ENCODE results near the gene GLT6D1.
"Not testable (repeated sequence)": the region's sequence is repeated elsewhere in the genome, so short reads cannot be mapped to it uniquely, and the experiment has no call there.

GLT6D1 gene, protein sequence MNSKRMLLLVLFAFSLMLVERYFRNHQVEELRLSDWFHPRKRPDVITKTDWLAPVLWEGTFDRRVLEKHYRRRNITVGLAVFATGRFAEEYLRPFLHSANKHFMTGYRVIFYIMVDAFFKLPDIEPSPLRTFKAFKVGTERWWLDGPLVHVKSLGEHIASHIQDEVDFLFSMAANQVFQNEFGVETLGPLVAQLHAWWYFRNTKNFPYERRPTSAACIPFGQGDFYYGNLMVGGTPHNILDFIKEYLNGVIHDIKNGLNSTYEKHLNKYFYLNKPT

GRCh38 chr9:135639196-135639595, at the start of gene GLT6D1:
Gene GLT6D1 (minus strand): TSS chr9:135639540. CDS start chr9:135639187, 353 bp downstream.
- DNase-seq: no peak

DNA sequence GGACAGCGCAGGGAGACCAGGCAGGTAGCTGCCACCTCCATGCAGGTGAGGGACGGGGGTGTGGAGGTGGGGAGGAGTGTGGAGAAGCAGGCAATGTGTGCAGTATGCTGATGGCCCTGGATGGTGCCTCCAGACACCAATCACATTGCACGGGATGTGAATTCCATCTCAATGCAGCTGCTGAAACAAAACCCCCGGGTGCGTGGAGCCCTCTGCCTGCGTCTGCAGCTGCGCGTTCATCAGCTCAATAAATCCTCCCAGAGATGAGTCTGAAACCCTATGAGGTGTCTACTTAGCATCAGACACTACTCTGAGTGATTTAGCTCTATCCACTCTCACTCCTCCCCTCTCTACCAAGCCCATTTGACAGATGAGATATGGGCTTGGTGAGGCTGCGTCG, 49.7 kb upstream of the GLT6D1 start:
- no peak for DNase-seq

GRCh38 chr9:135687216-135687615, 47.9 kb upstream of the GLT6D1 start:
- no peak for DNase-seq

DNA sequence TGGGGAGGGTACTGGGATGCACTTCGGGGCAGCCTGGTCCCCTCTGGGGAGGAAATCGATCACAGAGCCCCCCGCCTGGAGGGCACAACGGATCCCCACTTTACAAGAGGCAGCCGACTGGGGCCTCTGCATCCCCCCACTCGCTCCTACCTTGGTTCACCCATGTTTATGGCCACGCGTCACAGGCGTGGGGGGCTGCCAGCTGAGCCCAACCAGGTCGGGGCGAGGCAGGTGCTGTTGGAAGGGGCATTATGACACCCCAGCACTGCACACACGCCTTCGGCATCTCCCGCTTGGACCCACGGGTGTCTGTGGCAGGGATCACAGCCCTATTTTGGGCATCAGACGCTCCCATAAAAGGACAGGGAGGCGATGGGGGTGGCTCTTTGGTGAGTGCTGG, 45.4 kb upstream of the GLT6D1 start:
- DNase-seq: no peak

DNA sequence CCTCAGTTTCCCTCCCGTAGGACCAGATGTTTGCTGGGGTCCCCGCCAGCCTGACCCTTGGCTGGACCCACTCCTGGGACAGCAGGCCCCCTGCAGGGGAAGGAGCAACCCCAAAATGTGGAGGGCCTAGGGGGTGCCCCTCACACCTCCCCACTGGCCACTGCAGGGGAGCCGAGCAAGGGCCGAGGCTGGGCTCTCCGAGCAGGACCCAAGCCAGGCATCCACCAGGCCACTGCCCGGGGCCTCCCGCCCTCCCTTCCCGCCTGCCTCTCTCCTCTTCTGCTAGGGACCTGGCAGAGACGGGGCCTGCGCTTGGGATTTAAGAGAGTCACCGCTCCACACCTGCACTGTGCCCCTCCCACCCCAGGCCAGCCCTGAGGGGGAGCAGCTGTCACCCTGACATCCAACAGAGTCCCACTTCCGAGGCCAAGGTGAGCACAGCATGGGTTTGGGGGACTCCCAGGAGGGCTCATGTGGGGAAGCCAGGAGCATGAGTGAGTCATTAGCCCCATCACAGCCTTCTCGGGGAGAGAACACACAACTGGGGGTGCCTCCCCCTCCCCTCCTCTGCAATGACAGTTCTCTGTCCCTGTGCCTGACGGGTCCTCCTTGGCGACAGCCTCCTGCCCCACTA, 44.2 kb upstream of the GLT6D1 start:
- DNase-seq: no peak

DNA sequence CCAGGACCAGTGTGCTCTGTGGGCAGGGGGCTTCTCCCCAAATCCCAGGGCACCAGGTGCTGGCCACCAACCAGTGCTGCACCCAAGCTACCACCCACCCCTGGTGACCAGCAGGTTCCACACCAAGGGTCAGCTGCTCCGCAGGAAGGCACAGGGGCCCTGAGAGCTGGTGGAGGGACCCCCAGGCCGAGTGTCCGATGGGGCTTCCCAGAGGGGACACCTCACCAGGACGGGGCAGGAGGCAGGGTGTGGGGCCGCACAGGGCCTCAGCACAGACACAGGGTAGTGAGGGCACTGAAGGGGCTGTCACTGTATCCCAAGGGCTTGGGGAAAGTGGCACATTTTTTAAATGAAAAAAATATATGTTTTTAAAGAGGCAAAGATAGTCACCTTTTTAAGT, 41.8 kb upstream of the GLT6D1 start:
- DNase-seq: no peak

DNA sequence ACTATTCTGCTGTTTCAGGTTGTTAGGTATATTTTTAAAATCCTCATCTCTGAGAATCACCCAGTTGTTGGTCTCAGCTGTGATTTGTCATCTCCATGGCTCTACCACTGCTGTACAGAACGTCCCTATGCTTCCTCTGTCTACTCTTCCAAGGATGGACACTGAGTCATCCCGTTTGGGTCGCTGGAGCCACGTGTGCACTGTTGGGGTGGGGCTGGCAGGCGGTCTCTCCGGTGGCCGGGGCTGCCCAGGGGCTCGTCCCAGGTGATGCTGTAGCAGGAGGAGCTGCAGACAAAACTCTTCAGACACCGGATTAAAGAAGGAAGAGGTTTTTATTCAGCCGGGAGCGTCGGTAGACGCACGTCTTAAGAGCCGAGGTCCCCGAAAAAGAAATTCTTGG, 40.7 kb upstream of the GLT6D1 start:
- no peak for DNase-seq

DNA sequence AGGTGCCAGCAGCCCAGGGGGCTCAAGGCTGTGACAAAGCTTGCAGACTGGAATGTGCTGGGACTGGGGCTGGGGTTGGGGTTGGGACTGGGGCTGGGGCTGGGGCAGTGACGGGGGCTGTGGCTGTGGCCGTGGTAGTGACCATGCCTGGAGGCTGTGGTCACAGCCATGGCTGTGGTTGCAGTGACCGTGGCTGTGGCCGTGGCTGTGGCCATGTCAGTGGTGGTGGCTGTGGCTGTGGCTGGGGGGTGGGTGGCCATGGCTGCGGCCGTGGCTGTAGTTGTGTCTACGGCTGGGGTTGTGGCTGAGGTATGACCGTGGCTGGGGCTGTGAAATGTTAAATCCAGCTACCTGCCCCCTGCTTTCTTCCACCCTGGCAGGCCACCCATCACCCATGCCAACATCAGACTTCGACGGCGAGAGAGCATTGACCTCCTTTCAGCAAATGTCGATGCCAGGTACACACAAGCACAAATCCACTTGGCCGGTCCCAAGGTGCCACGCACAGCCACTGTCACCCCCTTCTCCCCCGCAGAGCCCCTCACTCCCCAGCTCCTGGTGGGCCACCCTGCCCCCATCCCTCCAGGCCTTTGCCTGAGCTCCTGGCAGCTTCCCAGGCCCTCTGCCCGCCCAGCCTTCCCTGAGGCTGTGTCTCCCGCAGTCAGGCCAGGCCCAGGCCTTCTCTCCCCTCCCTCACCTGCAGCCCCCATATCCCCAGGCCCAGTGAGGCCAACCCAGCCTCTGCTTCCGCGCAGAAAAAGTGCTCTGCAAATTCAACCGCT, 39.1 kb upstream of the GLT6D1 start:
- no peak for DNase-seq

DNA sequence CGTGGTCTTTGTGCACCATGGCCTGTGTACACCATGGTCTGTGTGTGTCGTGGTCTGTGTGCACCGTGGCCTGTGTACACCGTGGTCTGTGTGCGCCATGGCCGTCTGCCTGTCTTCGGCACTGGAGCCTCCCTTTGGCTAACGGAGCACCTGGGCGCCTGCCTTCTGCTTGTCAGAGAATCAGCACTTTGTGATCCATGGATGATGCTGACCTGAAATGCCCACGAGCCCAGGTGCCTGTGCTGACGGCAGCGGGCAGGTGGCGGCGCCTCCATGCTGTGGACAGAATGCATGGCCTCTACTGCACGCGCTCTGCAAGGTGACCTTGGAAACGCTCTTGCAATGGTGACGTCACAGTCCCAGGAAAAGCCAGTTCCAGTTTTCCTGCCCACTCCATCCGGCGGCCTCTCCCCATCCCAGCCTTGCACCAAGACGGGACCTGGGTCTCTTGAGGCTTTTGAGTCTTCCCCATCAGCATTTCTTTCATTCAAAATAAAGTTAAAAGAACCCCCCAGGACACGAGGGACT, 38.4 kb upstream of the GLT6D1 start:
- DNase-seq: no peak

DNA sequence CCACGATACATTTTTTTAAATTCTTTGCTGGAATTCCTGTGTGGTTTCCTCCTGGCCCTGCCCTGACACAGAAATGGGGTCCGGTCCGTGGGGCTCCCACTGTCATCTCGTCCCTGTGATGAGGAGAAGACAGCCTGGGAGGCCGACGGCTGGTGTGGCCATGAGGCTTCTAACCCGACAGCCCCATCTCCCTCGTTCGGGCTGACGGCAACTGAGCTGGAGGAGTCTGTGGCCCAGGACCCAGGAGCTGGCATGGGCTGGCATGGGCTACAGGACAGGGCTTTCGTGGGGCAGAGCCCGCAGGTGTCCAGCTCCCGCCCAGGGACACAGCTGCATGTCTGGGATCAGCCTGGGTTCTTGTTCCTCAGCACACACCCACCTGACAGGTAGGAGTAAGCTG, 37.6 kb upstream of the GLT6D1 start:
- no peak for DNase-seq

GRCh38 chr9:135674977-135675376, 35.6 kb upstream of the GLT6D1 start:
- no peak for DNase-seq

DNA sequence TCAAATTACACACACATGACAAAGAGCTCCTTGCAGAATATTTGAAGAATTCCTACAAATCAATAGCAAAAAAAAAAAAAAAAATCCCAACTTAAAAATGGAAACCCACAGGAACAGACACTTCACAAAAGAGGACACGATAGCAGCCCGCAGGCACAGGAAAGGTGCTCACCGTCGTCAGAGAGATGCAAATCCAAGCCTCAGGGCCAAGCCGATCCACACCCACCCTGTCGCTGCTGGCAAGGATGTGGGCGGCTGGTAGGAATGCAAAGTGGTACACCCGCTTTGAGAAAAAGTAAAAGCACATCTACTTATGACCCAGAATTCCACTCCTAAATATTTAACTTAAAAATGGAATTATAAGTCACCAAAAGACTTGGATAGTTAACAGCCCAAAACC, 34.6 kb upstream of the GLT6D1 start:
- no peak for DNase-seq

DNA sequence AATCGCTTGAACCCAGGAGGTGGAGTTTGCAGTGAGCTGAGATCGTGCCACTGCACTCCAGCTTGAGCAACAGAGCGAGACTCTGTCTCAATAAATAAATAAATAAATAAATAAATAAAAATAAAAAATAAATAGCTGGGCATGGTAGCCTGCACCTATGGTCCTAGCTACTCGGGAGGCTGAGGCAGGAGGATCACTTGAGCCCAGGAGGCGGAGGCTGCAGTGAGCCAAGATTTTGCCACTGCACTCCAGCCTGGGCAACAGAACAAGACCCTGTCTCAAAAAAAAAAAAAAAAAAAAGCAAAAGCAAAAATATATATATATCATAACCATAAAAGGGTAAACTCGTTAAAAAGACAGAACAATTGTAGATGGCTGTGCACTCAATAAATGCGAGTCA, 33.4 kb upstream of the GLT6D1 start:
- not testable (repeated sequence) for DNase-seq

DNA sequence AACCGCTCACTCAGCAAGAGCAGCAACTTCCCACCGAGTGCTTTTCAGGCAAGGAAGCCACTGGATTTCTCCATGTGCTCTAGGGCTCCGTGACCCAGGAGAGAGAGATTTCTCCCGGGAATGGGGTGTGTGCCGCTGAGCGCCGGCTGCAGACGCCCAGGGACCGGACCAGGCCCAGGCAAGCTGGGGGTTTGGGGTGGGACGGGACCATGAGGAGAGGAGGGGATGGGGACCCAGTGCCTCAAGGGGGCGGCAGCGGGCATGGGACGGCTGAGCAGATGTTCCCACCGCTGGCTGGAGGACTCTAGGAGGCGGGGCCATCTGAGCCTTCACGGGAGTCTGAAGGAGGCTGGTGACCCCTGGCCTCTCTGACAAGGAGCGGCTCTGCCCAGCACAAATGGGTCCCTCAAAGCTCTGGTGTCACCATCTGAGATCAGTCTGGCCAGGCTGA, 32.3 kb upstream of the GLT6D1 start:
- no peak for DNase-seq

GRCh38 chr9:135670721-135671590, 31.6 kb upstream of the GLT6D1 start:
- DNase-seq: no peak

- no peak for DNase-seq
Measured at GRCh38 chr9:135669616-135670285, 30.4 kb upstream of the GLT6D1 start.

DNA sequence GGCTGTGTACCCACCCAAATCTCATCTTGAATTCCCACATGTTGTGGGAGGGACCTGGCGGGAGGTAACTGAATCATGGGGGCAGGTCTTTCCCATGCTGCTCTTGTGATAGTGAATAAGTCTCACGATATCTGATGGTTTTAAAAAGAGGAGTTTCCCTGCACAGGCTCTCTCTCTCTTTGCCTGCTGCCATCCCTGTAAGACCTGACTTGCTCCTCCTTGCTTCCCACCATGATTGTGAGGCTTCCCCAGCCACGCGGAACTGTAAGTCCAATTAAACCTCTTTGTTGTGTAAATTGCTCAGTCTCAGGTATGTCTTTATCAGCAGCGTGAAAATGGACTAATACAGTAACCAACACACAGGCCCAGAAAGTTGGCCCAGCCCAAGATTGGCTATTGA, 29.7 kb upstream of the GLT6D1 start:
- not testable (repeated sequence) for DNase-seq

DNA sequence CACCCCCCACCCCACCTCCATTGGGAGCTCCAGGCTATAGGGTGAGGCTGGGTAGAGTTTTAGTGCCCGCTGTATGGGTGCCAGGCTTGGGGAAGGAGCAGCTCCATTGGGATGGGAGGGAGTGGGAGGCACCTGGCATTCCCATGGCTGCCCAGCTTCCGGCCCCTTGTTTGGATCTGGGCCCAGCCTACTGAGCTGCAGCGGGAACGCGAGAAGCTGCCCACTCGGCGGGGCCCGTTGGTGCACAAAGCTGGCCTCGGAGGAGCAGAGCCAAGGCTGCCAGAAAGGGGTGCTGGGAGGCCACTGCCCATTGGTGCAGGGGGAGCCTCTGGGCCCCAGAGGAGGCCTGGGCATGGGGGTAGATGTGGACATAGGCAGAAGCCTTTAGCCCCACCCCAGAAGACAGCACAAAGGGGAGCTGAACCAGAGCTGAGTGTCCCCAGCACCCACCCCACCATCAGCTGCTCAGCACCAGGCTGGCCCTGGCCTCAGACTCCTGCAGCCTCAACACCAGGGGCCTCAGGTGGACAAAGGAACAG, 28.2 kb upstream of the GLT6D1 start:
- DNase-seq: peak; percentile 0

DNA sequence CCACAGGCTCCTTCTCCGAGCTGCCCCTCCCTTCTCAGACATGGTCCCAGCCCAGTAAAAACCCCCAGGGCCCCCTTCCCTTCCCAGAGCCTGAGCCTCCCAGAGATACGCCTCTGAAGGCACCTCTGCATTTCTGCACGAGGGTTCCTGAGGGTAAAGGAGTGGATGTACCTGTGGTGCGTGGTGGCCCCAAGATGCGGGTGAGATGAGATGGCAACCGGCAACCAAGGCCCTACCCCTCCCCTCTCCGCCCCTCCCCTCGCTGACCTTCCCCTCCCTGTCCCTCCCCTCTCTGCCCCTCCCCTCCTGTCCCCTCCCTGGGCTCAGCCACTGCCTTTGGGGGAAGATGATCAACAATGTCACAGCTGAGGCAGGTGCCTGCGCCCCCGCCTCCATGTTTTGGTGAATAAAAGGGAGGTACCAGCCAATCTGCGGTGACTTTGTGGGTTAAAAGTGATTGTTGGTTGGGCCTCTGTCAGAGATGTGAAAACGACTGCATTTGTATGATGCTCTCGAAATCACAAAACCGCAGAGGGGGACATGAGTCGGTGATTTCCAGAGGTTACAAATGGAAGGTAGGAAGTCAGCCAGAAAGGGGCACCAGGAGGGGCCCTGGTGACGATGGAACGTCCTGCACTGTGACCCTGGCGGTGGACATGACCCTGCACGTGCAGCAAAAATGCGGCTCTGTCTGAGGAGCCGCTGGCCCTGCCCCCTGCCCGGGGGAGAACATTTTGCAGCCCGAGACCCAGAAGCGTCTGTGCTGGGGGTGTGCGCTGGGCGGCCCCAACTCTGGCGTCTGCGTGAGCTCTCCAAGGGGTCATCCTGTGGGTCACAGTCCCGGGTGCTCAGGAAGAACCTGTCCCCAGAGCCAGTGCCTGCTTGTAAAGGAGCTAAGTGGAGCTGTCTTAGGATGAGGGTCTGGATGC, 27.5 kb upstream of the GLT6D1 start:
- no peak for DNase-seq

DNA sequence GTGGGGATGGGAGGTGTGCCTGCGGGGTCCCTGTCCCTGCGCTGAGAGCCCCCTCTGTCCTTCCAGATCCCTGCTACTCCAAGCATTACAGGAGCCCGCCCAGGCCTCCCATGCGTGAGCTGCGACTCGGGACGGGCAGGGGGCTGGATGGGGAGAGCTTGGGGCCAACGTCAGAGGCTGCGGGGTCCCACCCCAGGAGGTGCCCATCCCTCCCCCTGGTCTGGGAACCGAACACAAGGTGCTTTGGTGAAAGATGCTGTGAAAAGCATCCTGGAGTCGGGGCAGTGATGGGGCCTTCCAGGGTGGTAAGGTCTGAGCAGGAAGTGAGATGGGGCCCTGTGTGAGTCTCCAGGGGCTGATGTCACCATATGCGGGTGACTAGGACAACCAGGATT, 26.5 kb upstream of the GLT6D1 start:
- DNase-seq: no peak
